ENCODE measurements around the gene STMP1.
"Not testable (repeated sequence)": the region's sequence is repeated elsewhere in the genome, so short reads cannot be mapped to it uniquely, and the experiment has no call there.

Gene STMP1

DNA sequence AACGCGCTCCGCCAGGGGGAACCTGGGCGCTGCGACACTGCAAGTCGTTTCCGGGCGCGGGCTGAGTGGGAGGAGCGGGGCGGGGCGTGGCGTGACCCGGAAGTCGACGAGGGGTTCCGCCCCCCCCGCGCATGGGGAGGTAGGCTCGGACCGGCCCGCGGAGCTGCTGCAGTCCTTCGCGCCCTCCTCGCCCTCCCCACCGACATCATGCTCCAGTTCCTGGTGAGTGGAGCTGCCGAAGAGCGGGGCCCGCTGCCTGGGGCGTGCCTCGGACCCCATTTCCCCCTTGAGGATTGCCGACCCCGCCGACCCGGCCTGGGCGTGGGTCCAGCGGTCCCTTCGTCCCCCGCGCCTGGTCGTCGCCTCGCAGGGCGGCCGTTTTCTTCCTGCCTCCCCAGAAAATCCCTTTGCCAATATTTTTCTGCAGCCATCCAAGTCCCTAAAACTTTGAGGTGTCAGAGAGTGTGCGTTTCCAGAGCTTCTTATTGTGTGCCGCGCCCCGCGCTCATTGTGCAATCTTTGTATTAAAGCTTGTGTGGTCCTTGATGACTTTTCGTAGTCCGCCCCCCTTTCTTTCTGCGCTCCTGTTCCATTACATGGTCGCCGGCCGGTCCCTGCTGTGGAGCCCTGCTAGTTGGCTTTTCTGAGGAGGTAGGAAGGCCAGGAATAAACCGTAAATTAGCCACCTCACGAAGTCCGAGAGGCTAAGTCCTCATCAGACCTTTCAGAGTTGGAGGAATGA, at the start of gene STMP1:
Gene STMP1, plus strand, starts transcription at position 142 of the 742 bp plus-strand sequence.
- peak; percentile 95 for DNase-seq

DNA sequence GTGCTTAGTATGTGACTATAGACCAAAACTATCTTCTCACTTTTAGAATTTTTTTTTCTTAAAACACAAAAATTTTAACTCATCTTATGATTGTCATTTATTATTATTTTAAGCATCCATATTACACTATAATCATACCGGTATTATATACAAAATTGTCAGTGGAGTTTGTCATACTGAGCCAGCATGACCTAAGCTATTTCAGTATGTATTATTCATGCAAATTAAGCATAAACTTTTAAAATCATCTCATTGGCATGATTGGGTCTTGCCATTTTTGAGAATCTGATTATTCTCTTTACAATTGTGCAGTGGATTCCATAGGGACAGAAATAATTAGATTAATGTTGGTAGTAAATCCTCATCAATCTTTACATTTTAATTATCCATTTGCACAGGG, 46.2 kb upstream of the STMP1 start:
- no peak for DNase-seq

DNA sequence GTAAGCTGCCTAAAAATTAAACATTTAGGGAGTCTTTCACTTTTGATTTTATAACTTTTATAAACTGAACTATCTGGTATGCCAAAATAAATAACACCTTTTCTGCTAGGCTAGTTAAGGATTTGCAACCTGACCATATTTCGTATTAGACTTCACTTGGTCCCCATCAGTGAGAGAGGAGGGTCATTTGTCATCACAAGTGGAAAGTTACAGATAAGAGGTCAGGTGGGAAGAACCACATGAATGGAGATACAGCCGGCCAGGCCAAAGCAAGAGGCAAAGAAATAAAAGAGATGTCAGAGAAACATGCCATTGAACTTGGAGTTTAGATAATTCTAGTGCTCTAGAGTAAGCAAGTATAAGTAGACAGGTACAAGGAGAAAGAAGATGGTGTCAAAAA, 44.5 kb upstream of the STMP1 start:
- no peak for DNase-seq

DNA sequence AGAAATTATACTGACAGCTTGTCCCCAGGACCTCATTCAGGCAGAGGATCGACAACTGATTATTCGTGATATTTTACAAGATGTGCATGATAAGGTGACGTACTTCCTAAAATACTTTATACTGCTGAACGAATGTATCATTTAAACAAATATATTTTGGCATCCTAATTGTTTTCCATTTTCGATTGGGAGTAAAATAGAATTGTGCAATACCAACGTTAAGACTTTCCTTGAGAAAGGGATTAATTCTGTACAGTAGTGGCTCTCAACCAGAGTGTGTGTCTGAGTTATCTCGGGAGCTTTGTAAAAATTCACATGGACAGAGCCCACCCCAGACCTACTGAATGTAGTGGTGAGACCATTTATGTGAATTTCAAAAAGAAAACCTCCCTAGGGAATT, 43.8 kb upstream of the STMP1 start:
- no peak for DNase-seq

DNA sequence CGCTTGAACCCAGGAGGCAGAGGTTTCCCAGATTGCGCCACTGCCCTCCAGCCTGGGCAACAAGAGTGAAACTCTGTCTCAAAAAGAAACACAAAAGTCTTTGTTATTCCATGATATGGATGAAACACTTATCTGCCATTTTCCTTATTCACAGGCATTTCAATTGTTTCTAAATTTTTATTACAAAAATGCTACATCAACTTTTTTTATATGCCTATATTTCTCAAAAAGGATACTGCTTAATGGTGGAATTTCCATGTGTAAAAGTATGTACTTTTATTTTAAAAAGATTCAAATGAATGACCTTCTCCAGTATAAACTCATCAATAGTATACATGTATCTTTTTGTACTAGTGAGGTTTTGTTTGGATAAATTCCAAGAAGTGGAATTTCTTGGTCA, 41.9 kb upstream of the STMP1 start:
- DNase-seq = no peak

DNA sequence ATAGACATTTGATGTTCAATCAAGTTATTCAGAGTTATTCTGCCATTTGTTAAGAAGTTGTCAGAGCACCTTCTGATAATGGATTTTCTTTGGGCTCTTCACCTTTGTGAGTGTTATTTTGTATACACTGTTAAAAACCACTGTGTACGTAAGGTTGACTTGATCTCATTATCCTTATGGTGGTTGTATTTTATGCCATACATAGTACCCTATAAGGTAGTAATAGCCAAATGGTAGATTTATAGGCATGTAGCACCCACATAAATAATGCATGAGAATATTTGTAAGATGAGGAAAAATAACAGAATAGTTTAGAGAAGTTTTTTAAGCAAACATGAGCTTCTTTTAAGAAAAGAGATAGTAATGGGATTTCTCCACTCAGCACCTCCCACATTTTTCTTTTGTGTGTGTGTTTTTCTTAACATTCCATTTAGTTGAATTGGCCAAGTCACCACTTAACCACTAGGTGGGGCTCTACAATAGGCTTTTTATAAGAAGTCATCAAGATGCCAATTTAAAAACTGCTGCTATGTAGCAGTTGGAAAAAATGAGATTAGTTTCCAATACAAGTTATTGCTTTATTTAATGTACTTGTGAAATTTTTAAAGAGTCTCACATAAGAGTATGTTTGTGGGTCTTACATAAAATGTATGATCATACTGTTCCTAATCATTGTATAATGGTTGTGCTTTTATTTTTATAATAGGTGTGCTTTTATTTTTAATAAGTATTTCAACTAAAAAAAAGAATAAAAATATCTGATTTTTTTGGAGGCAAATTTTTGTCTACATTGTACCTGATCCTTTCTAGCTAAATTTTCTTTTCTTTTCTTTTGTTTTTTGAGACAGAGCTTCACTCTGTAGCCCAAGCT, 41.1 kb upstream of the STMP1 start:
- peak; percentile 72 for DNase-seq

DNA sequence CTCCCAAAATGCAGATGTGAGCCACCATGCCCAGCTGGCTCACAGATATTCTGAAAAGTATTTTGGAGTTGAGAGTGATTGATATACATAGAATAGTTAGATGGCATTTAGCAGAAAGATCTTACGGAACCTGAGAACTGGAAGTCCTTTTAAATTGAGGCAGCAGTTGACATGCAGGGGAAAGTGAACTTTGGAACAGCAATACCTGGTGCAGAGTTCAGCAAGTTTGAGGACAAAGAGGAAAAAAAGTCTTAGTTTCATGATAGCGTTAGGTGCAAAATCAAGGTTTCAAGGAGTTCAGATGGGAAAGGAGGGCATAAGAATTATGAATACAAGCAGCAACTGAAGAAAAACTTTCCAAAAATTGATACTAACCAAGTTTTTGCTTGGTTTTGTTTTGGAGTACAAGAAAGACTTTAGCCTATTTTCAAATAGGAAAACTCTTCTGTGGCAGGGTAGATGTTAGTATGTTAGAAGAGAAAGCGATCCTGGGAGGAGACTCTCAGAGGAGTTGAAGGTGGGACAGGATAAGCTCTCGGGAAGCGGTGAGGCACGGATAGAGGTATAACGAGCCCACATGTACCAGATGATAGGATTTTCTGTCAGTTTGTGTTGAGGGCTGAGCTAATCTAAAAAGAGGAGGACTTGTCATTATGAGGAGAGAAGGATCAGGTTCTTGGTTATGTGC, 28.0 kb upstream of the STMP1 start:
- no peak for DNase-seq

DNA sequence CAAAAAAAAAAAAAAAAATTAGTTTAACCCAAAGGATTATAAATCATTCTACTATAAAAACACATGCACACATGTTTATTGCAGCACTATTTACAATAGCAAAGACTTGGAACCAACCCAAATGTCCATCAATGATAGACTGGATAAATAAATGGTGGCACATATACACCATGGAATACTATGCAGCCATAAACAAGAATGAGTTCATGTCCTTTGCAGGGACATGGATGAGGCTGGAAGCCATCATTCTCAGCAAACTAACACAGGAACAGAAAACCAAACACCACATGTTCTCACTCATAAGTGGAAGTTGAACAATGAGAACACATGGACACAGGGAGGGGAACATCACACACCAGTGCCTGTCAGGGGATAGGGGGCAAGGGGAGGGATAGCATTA, 22.6 kb upstream of the STMP1 start:
- not testable (repeated sequence) for DNase-seq

DNA sequence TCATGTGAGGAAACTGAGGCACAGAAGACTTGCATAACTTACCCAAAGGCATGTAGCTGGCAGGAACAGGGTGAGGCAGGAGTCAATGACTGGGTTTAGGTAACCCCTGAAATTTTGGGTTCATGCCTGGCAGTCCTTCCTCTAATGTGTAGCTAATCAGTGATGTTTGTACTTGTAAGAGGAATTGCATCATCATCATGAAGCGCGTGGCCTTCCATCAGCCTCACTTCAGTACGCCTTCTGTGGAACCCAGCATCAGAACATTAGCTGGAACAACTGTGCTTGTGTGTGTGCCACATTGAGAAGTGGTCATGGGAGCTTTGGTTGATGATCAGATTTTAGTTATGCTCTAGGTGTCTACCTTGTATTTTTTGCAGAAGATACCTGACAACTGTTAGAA, 18.2 kb upstream of the STMP1 start:
- no peak for DNase-seq

DNA sequence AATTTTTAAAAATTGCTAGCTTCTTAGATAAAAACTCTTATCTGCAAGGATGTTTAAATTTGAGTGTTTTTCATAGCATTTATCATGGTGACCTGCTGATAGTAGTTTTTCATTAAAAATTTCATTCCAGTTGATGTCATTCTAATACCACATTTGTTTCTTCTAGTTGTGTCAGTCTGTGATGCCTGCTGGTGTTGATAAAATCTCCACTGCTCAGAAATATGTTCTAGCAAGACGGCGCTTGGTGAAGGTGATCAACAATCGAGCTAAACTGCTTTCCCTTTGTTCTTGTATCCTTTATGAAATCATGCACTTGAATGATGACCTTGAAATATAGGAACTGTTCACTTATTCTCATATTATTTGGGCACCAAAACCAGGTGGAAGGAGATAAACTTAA, 17.6 kb upstream of the STMP1 start:
- no peak for DNase-seq

DNA sequence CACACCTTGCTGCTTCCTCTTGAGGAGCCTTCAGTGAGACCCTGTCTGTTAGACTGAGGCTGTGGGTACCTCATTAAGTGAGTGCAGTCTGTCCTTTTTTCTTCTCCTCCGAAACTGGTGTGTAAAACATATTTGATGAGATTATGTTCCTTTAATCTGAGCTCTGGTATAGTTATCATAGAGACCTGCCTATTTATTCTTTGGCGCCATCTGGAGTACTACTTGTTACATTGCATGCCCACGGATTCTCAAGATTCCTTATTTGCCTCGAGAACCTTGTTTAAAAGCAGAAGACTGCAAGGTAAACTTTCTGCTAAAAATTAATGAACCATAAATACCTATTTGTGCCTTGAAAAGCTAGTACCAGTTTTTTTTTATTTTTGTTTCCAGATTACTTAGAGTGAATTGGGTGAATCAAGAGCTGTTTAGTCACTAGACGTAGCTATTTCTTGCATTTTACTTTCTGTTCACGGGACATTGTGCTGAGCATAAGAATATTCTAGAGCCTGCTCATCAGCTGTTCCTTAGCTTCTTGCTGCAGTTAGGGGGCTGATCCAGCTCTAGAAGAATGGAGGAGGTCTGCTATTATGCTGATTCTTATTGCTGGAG, 16.9 kb upstream of the STMP1 start:
- peak; percentile 70 for DNase-seq

DNA sequence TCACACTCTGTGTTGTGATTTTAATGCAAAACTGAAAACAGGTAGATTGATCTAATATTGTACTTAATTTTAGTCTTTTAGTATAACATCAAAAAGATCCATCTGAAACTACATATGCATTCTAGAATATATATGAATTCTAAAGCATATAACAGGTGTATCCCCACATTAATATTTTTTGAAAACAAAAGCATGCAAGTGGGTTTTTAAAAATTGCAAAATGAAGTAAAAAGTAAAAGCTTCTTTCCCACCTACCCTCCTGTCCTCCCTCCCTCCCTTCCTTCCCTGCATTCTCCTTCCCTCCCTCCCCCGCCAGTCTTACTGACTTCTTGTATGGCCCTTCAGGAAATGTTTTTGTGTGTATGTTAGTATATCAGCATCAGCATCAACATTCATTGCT, 14.6 kb upstream of the STMP1 start:
- no peak for DNase-seq

DNA sequence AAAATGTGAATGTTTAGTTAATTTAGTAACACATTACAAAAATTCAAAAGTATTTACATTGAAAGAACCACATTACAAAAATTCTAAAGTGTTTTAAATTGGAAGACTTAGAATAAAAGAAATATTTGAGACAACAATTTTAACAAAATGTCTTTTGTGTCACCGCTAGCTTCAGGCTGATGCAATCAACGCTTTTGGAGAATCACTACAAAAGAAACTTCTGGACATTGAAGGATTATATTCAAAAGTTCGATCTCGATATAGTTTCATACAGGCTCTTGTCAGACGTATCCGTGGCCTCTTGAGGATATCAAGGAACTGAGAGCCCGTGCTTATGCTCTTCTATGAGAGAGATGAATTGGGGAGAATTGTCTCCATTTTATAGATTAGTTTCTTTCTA, 14.1 kb upstream of the STMP1 start:
- DNase-seq = no peak

DNA sequence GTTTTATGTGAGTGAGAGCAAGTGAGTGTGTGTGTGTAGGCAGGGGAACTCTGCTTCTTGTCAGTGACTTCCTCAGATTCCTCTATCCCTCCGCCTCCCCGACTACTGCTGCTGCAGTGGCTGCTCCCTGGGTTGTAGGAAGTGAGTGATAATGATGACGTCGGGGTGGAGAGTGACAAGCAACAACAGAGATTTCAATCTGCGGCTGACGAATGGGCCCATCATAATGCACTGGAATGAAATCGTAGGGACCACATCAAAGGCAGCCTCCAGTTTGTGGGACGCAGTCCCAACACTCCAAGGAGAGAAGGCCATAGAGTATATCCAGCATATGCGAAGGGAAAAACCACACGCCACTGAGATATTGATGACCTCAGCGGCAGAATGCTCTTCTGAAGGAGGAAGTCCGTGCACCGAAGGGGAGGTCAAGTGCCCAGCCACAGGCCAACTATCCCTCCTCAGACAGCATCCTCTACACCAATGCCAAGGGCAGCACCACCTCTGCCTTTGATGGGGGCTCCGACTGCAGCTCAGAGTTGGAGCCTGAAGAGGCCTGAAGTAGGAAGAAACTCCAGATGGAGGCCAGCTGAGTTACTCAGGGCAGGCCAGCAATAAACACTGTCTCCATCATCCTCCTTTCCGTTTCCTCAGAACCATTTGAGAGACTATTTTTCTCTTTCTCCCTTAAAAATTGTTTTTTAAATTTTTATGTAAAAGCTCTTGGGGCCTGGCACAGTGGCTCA, 11.3 kb upstream of the STMP1 start:
- DNase-seq = no peak

DNA sequence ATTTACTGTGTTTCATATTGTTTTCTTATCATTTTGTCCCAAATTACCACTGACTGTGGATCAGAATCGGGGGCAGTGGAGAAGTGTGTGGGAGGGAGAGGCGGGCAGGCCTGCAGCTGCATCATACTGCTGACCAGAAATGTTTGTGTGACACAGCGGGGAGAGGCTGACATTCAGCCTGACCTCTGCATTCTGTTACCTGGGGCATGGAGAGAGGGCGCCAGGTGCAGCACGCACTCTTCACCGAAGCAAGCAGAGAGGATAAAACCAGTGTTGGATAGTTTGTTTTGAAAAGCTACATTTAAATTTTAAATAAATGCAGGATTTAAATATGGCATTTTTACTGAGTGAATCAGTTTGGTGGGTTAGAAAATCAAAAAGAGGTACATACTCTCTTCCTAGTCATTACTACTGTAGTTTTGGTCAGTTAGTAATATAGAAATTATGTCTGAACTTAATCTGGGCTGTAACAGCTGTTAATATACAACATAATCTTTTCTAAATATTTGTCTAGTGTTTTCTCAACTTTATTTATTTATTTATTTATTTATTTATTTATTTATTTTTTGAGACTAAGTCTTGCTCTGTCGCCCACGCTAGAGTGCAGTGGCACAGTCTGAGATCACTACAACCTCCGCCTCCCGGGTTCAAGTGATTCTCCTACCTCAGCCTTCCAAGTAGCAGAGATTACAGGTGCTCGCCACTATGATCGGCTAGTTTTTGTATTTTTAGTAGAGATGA, 8.8 kb upstream of the STMP1 start:
- peak; percentile 62 for DNase-seq

DNA sequence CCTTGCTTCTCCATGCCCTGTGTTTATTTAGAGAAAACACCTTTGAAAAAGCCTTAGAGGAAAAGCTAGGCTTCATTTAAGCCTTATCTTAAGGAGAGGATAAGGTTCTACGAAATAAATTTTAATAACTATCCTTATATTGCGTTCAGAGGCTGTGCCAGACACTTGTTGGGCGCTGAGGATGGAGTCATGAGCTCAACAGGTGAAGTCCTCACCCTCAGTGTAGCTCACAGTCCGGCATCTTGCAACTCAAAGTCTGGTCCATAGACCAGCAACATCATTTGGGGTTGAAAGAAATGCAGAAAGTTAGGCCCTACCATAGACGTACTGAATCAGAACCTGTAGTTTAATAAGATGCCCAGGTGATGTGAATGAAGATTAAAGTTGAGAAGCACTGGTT, 3.8 kb upstream of the STMP1 start:
- DNase-seq = no peak

DNA sequence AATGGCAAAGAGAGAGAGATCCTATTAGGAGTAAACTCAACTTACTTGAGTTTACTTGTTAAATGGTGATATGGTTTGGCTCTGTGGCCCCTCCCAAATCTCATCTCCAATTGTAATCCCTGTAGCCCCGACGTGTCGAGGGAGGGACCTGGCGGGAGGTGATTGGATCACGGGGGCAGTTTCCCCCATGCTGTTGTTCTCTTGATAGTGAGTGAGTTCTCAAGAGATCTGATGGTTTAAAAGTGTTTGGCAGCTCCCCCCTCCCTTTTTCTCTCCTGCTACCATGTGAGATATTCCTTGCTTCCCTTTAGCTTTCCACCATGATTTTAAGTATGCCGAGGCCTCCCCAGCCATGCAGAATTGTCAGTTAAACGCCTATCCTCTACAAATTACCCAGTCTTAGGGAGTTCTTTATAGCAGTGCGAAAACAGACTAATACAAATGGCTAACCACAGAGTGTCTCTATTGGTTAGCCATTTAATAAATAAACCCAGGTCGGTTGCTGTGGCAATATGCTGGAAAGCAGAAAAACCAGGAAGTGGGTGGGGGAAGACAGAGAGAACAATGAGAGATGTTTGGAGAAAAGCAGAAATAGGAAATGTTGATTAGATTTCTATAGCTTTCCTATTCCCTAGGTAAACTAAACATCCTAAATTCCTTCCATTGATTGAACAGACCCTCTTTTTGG, 3.0 kb upstream of the STMP1 start:
- DNase-seq = no peak

DNA sequence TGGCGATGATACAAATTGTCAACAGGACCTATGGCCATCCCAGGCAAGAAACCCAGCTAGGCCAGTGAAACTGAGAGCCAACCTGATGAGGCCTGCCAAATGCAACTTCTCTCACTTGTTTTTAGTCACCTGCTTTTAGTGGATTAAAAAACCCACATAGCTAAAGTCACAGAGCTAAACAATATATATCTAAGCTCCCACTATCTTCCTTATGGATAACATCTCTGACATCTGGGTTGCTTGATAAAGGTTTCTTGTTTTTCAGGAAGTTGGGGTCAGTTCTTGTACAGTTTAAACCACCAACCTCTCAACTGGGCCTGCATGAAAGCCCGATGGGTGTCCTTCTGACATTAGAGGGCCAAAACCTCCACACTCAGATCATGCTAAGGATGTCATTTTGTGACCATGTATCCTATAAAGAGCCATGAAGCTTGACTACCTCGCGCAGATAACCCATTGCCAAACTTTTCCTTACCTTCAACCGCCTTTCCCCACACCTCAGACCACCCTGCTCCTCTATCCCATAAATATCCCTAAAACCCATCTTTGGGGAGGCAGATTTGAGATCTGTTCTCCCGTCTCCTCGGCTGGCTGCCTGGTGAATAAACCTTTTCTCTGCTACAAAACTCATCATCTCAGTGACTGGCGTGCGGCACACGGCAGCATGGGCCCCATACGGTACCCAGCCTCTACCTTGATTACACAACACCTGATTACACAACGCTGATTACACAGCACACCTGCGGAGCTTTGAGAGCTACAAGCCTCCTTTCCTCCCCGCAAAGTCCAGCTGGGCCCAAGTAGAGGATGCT, 797 bp upstream of the STMP1 start:
- DNase-seq = no peak

DNA sequence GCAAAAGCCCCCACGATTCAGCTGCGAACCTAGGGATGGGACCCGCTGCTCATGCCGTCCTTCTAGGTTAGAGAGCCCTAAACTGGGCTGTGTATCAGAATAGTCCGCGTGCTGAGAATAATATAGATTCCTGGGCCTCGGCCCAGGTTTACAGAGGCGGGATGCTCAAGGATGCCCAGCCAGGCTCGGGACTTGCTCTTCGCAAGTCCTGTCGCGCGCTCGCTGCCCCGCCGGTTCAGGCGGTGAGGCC, 266 bp upstream of the STMP1 start:
- no peak for DNase-seq

DNA sequence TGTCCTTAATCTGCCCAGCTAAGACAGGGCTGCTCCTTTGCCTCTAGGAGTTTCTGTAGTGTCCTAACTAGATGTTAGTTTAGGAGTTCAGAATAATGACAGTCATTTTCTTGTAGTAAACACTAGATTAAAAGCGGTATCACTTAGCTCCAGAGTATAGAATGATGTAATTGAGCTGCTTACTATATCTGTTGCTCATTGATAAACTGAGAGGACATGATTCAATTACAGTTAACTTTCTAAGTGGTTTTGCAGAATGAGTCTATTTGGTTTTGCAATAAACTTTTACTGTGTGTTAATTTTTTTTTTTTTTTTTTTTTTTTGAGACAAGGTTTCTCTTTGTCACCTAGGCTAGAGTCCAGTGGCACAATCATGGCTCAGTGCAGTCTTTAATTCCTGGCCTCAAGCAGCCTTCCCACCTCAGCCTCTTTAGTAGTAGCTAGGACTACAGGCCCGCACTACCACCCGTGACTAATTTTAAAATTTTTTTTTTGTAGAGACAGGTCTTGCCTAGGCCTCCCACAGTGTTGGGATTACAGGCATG, 1.8 kb downstream of the STMP1 start:
- no peak for DNase-seq

Data from NCI-H1092 treated with DMSO at 0.1 percent for 48 hours (cell line).